HCT116 (cell line): ENCODE results near the gene GLS2. TPM values are rescaled to one million over a fixed set of nuclear protein-coding genes. Genes with fewer than 3 reads are reported as not detected.

ENCODE experiments used
- ATAC-seq: fragments of 200-7000 bp; cut with Tn5 transposase; 2 replicates; pipeline ENCODE4 v1.9.1; 2020; ENCODE audit warnings: mild to moderate bottlenecking, moderate library complexity
- BruUV-seq: library from RNA; stranded (reverse); fragments of 400-500 nt; replicated peaks from 2 replicates; lab custom pipeline; 2021; lab: Mats Ljungman, UMichigan
- CTCF ChIA-PET: fragments of 300-600 bp; sonication (Branson Sonifier 250); formaldehyde crosslinking; loops from one replicate; lab custom pipeline; 2021; ENCODE audit warnings: antibody characterized with exemption; lab: Charles Lee
- POLR2A ChIA-PET: fragments of 300-600, 350-600 bp; sonication (Branson Sonifier 250); formaldehyde crosslinking; loops from one replicate; lab custom pipeline; 2021; ENCODE audit warnings: antibody characterized with exemption; lab: Charles Lee
- RAD21 ChIA-PET, 2 experiments: fragments of 300-600 bp; sonication (Branson Sonifier 250); formaldehyde crosslinking; loops; one replicate each; lab custom pipeline; 2023; ENCODE audit warnings: low total read pairs in 2 of 2; ENCODE audit not compliant: uncharacterized antibody in 2 of 2, unreplicated experiment in 2 of 2, low non-redundant PET in 1 of 2; lab: Charles Lee
- DNase-seq: peaks from one replicate; pipeline ENCODE4 v3.0.0-alpha.2; 2010; ENCODE audit warnings: low read depth, low spot score
- H2AFZ ChIP-seq: fragments of 200-600 bp; shearing (Covaris generic), sonication (generic); 2 replicates; pipeline ENCODE4 v1.6.1; 2017; ENCODE audit warnings: low read depth, mixed run types, mixed read lengths, antibody characterized with exemption, low read length; ENCODE audit not compliant: poor library complexity, severe bottlenecking
- H3K27ac ChIP-seq: 2 replicates; pipeline ENCODE4 v1.5.1; 2012; ENCODE audit warnings: low read depth, low read length
- H3K27me3 ChIP-seq: fragments of 200-600 bp; sonication (generic); 2 replicates; pipeline ENCODE4 v1.6.1; 2016; ENCODE audit warnings: mixed run types, low read length, mixed read lengths; ENCODE audit not compliant: insufficient read depth
- H3K36me3 ChIP-seq, 2 experiments: fragments of 200-500 bp in 1 of 2; fragments of 200-600 bp in 1 of 2; sonication (Bioruptor generic) in 1 of 2; sonication (generic) in 1 of 2; 2 replicates each; pipeline versions ENCODE4 v1.5.1 to v1.6.1; 2014 to 2016; ENCODE audit warnings: low read length in 2 of 2, inconsistent platforms in 1 of 2, mixed read lengths in 1 of 2, mixed run types in 1 of 2; ENCODE audit not compliant: insufficient read depth in 2 of 2, control insufficient read depth in 1 of 2
- H3K4me1 ChIP-seq, 2 experiments: fragments of 200-600 bp in 1 of 2; sonication (generic) in 1 of 2; 2 replicates each; pipeline versions ENCODE4 v1.5.1 to v1.6.1; 2012 to 2017; ENCODE audit warnings: low read length in 2 of 2, inconsistent platforms in 1 of 2, mild to moderate bottlenecking in 1 of 2, mixed read lengths in 1 of 2, mixed run types in 1 of 2, moderate library complexity in 1 of 2; ENCODE audit not compliant: insufficient read depth in 2 of 2, control insufficient read depth in 1 of 2
- H3K4me2 ChIP-seq: fragments of 200-600 bp; sonication (generic); 2 replicates; pipeline ENCODE4 v1.6.1; 2017; ENCODE audit warnings: mixed run types, low read length, mixed read lengths
- H3K4me3 ChIP-seq, 2 experiments: fragments of 200-600 bp in 1 of 2; sonication (generic) in 1 of 2; replicated peaks in 1 of 2; 2 replicates each; pipeline ENCODE4 v1.5.1; 2011 to 2016; ENCODE audit warnings: low read length in 2 of 2, control low read depth in 1 of 2, low read depth in 1 of 2, mild to moderate bottlenecking in 1 of 2, mixed read lengths in 1 of 2, mixed run types in 1 of 2
- H3K79me2 ChIP-seq: fragments of 200-600 bp; sonication (generic); 2 replicates; pipeline ENCODE4 v1.6.1; 2017; ENCODE audit warnings: mild to moderate bottlenecking, mixed run types, low read length, moderate library complexity, mixed read lengths; ENCODE audit not compliant: insufficient read depth
- H3K9ac ChIP-seq: fragments of 200-600 bp; sonication (generic); 2 replicates; pipeline ENCODE4 v1.6.1; 2016; ENCODE audit warnings: low read length, mixed read lengths
- H3K9me2 ChIP-seq: fragments of 200-600 bp; sonication (generic), shearing (Covaris generic); 2 replicates; pipeline ENCODE4 v1.6.1; 2017; ENCODE audit warnings: mixed run types, mild to moderate bottlenecking, moderate library complexity; ENCODE audit not compliant: insufficient read depth
- H3K9me3 ChIP-seq, 2 experiments: fragments of 200-500 bp in 1 of 2; fragments of 200-600 bp in 1 of 2; sonication (Bioruptor generic) in 1 of 2; sonication (generic) in 1 of 2; 2 replicates each; pipeline ENCODE4 v1.6.1; 2014 to 2017; ENCODE audit warnings: low read length in 2 of 2, mixed read lengths in 2 of 2, inconsistent platforms in 1 of 2, low read depth in 1 of 2, mild to moderate bottlenecking in 1 of 2, mixed run types in 1 of 2, moderate library complexity in 1 of 2; ENCODE audit not compliant: control insufficient read depth in 1 of 2, insufficient read depth in 1 of 2
- H4K20me1 ChIP-seq: fragments of 200-600 bp; sonication (generic), shearing (Covaris generic); 2 replicates; pipeline ENCODE4 v1.6.1; 2017; ENCODE audit warnings: mixed run types, mild to moderate bottlenecking, moderate library complexity; ENCODE audit not compliant: insufficient read depth
- ATF3 ChIP-seq: IDR thresholded peaks from 2 replicates; pipeline ENCODE4 v1.6.1; 2012
- CTCF ChIP-seq, 3 experiments: fragments of 200-600 bp in 1 of 3; sonication (generic) in 1 of 3; IDR thresholded peaks in 2 of 3; conservative IDR thresholded peaks in 1 of 3; 2 replicates each; pipeline ENCODE4 v1.5.1; 2012 to 2017; ENCODE audit warnings: low read depth in 2 of 3, low read length in 2 of 3, antibody characterized with exemption in 1 of 3, borderline replicate concordance in 1 of 3, control low read depth in 1 of 3, mild to moderate bottlenecking in 1 of 3, mixed read lengths in 1 of 3, mixed run types in 1 of 3, moderate library complexity in 1 of 3; ENCODE audit not compliant: insufficient read depth in 1 of 3
- ELF1 ChIP-seq: IDR thresholded peaks from 2 replicates; pipeline ENCODE4 v1.6.1; 2012; ENCODE audit warnings: low read depth, borderline replicate concordance
- EZH2 ChIP-seq: fragments of 200-600 bp; sonication (generic); IDR thresholded peaks from 2 replicates; pipeline ENCODE4 v1.6.1; 2017; ENCODE audit warnings: antibody characterized with exemption, mixed run types
- FOSL1 ChIP-seq: IDR thresholded peaks from 2 replicates; pipeline ENCODE4 v1.6.1; 2012; ENCODE audit warnings: low read depth
- JUND ChIP-seq: IDR thresholded peaks from 2 replicates; pipeline ENCODE4 v1.6.1; 2012
- MAX ChIP-seq: IDR thresholded peaks from 2 replicates; pipeline ENCODE4 v1.6.1; 2012
- POLR2A ChIP-seq: IDR thresholded peaks from 2 replicates; pipeline ENCODE4 v1.7.0; 2011; ENCODE audit warnings: borderline replicate concordance; ENCODE audit not compliant: insufficient read depth, insufficient read length; ENCODE audit errors: extremely low read depth
- POLR2AphosphoS5 ChIP-seq: IDR thresholded peaks from 2 replicates; pipeline ENCODE4 v1.6.1; 2011; ENCODE audit warnings: mild to moderate bottlenecking, low read depth, low read length, moderate library complexity
- REST ChIP-seq: IDR thresholded peaks from 2 replicates; pipeline ENCODE4 v1.6.1; 2012; ENCODE audit warnings: low read depth
- SIN3A ChIP-seq: IDR thresholded peaks from 2 replicates; pipeline ENCODE4 v1.6.1; 2012; ENCODE audit warnings: low read depth
- SP1 ChIP-seq: IDR thresholded peaks from 2 replicates; pipeline ENCODE4 v1.6.1; 2012; ENCODE audit warnings: low read depth
- SRF ChIP-seq: IDR thresholded peaks from 2 replicates; pipeline ENCODE4 v1.6.1; 2012; ENCODE audit warnings: low read depth
- TCF7L2 ChIP-seq: IDR thresholded peaks from 2 replicates; pipeline ENCODE4 v1.7.0; 2011; ENCODE audit warnings: borderline replicate concordance, inconsistent platforms; ENCODE audit not compliant: insufficient read depth, insufficient read length; ENCODE audit errors: extremely low read depth
- YY1 ChIP-seq: IDR thresholded peaks from 2 replicates; pipeline ENCODE4 v1.6.1; 2011; ENCODE audit warnings: low read length, low read depth, moderate library complexity, mild to moderate bottlenecking; ENCODE audit not compliant: insufficient replicate concordance; ENCODE audit errors: extremely low read depth
- ZFX ChIP-seq: fragments of 450-650 bp; IDR thresholded peaks from 2 replicates; pipeline ENCODE4 v1.6.1; 2017
- ZNF274 ChIP-seq: fragments of 200-500 bp; sonication (Bioruptor generic); IDR thresholded peaks from 2 replicates; pipeline ENCODE4 v1.6.1; 2014; ENCODE audit warnings: mild to moderate bottlenecking, low read depth, low read length, inconsistent platforms
- intact Hi-C: fragments of 100-400 bp; cut with micrococcal nuclease; formaldehyde crosslinking; loops from 2 replicates; pipeline ENCODE4 v1.10.0; 2022
- total RNA-seq: library from RNA; stranded (reverse); gene quantifications from one replicate; pipeline ENCODE4 v1.2.1, GENCODE V29; 2021; ENCODE audit not compliant: unreplicated experiment

The GLS2 gene
- total RNA-seq, 1 experiment from 2014 or later, result not detected

GRCh38 chr12:56448860-56449621, 38.9 kb downstream of the GLS2 start, which contains the start of gene TIMELESS:
TIMELESS (minus strand) TSS chr12:56449426; CDS start chr12:56434170, 15,256 bp downstream.
- Histone ChIP-seq H3K4me3 (peak within 1 kb of the TSS; percentile 74 to 80), H3K9me3 (no peaks in the 10 kb centered on the region), H3K4me2 (peak within 1 kb of the TSS; percentile 81), H3K9ac (peak within 1 kb of the TSS; percentile 92), H3K27ac (peak within 1 kb of the TSS; percentile 85), H3K27me3 (no peaks in the 10 kb centered on the region), H3K9me2 (no peaks in the 10 kb centered on the region), H2AFZ (peak within 1 kb of the TSS; percentile 58), H4K20me1 (no peaks in the 10 kb centered on the region), H3K36me3 (no peaks in the 10 kb centered on the region), H3K79me2 (peaks cover 31% of the 10 kb centered on the region), H3K4me1 (peaks cover 5 to 21% of the 10 kb centered on the region in 2 experiments; a peak in 3 of 4 replicates)
- intact Hi-C loops, result no loop called here
- RAD21 ChIA-PET, result no interaction called here
- no peak for TF ChIP-seq ATF3
- no peak for TF ChIP-seq ELF1
- no peak for TF ChIP-seq EZH2
- peak; percentile 11 for TF ChIP-seq YY1
- TF ChIP-seq REST, result no peak
- no peak for TF ChIP-seq JUND
- TF ChIP-seq SRF, result no peak
- peak; percentile 88 for TF ChIP-seq MAX
- no peak for TF ChIP-seq SP1
- peak; percentile 89; the same call in 1 of the 2 replicates for TF ChIP-seq ZFX
- TF ChIP-seq CTCF (IDR thresholded peaks at IDR 0.05 in 2 of 3, conservative IDR thresholded peaks at IDR 0.05 in 1 of 3; ENCODE audit: borderline replicate concordance in 1 of 3, insufficient read depth in 1 of 3, low read depth in 2 of 3, low read length in 2 of 3), result no peak
- TF ChIP-seq POLR2AphosphoS5, result peak; percentile 90
- TF ChIP-seq TCF7L2, result peak; percentile 31
- TF ChIP-seq FOSL1, result no peak
- TF ChIP-seq ZNF274, result no peak
- TF ChIP-seq SIN3A, result peak; percentile 41; the same call in 1 of the 2 replicates
- peak; percentile 97 for TF ChIP-seq POLR2A
- TSS peak; percentile 82 for BruUV-seq
- ATAC-seq (peak; percentile 96), DNase-seq (peak; percentile 76)
- POLR2A ChIA-PET, result interaction anchor here (1.0 to 1.3 kb wide), 4 partner anchors 9 to 89 kb away, joined by 3 to 6 read pairs (median 4); partner anchors contain the start of gene STAT2
- CTCF ChIA-PET, result interaction anchor here (0.8 to 1.8 kb wide), 3 partner anchors 10 to 15 kb away, joined by 3 to 6 read pairs (median 4); no protein-coding TSS in a partner anchor
